Activated T-helper 1 cell treated with anti-CD3 and anti-CD28 coated beads, Interleukin-12 subunit alpha, Interleukin-12 subunit beta, Interleukin-2, Interleukin-4 antibody, amounts not matched to agents 30 ng/mL and 10 ng/mL and 1 ng/mL, durations not matched to agents 14 hours and 24 hours and 36 hours (primary cell): ENCODE data around the gene ELK3. TPM values are rescaled to one million over a fixed set of nuclear protein-coding genes. Genes with fewer than 3 reads are reported as not detected.

ENCODE experiments used
- DNase-seq: peaks from one replicate; pipeline ENCODE4 v3.0.0; 2021; ENCODE audit warnings: low spot score
- H3K27ac Mint-ChIP-seq: one replicate; pipeline ENCODE4 v1.8.0; 2021; ENCODE audit warnings: mild to moderate bottlenecking, mixed read lengths
- H3K27me3 Mint-ChIP-seq: one replicate; pipeline ENCODE4 v1.8.0; 2022; ENCODE audit warnings: mild to moderate bottlenecking, moderate library complexity, mixed read lengths; ENCODE audit not compliant: insufficient read depth
- H3K36me3 Mint-ChIP-seq: one replicate; pipeline ENCODE4 v1.8.0; 2021; ENCODE audit warnings: low read depth, mixed read lengths
- H3K4me1 Mint-ChIP-seq: one replicate; pipeline ENCODE4 v1.8.0; 2021; ENCODE audit warnings: low read depth, mixed read lengths
- H3K4me3 Mint-ChIP-seq: one replicate; pipeline ENCODE4 v1.8.0; 2021; ENCODE audit warnings: mild to moderate bottlenecking, moderate library complexity, mixed read lengths
- H3K9me3 Mint-ChIP-seq: one replicate; pipeline ENCODE4 v1.8.0; 2021; ENCODE audit warnings: mixed read lengths
- intact Hi-C: fragments of 100-400 bp; cut with micrococcal nuclease; formaldehyde crosslinking; loops from one replicate; pipeline ENCODE4 v1.15.1; 2024
- total RNA-seq: library from RNA; stranded (reverse); gene quantifications from 2 replicates; pipeline ENCODE4 v1.2.3, GENCODE V29; 2022

ELK3 gene
- total RNA-seq, 1 donor from 2014 or later, result 40.8 TPM

DNA sequence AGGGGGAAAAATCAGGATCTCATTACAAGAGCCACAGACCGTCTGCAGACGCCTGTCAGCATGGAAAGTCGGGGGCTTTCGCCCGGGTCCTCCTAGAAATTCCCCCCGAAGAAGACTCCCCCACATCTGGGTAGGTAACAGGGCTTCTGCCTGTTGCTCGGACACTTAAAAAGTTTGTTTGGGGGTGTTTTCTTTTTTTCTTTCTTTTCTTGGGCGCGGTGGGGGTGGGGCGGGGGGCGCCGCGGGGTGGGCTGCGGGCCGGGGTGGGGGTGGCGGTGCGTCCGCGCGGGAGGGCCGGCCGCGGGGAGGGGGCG lies 358 bp downstream of the ELK3 start:
- peak overlapping the region; percentile 91 for H3K4me3 Mint-ChIP-seq
- intact Hi-C loops, result loop anchor here (10.0 kb wide), 1 partner anchor 710 kb away; the partner anchor contains the start of gene NEDD1
- peaks cover 44% of the 10 kb centered on the region for H3K4me1 Mint-ChIP-seq
- H3K27ac Mint-ChIP-seq, result peak overlapping the region; percentile 97
- H3K36me3 Mint-ChIP-seq, result peaks cover 11% of the 10 kb centered on the region
- DNase-seq, result no peak
- H3K27me3 Mint-ChIP-seq, result no peaks in the 10 kb centered on the region
- no peaks in the 10 kb centered on the region for H3K9me3 Mint-ChIP-seq

- H3K9me3 Mint-ChIP-seq, result no peaks in the 10 kb centered on the region
- intact Hi-C loops, result loop anchor here (1.0 to 10.0 kb wide), 12 partner anchors 18 to 1553 kb away; partner anchors contain the start of genes AMDHD1, CCDC38, FGD6 and LTA4H
- peak overlapping the region; percentile 96 for H3K4me3 Mint-ChIP-seq
- peaks cover 14% of the 10 kb centered on the region for H3K36me3 Mint-ChIP-seq
- peak overlapping the region; percentile 98 for H3K27ac Mint-ChIP-seq
- H3K27me3 Mint-ChIP-seq, result no peaks in the 10 kb centered on the region
- DNase-seq, result peak; percentile 68
- H3K4me1 Mint-ChIP-seq, result peaks cover 49% of the 10 kb centered on the region
Measured at GRCh38 chr12:96194971-96195844, 1.0 kb downstream of the ELK3 start.

- Mint-ChIP-seq H3K36me3 (peaks cover 17% of the 10 kb centered on the region), H3K4me1 (peaks cover 51% of the 10 kb centered on the region), H3K9me3 (no peaks in the 10 kb centered on the region), H3K27me3 (no peaks in the 10 kb centered on the region), H3K27ac (peak overlapping the region; percentile 98), H3K4me3 (peak overlapping the region; percentile 96)
- DNase-seq, result no peak
- intact Hi-C loops, result loop anchor here (1.0 to 10.0 kb wide), 12 partner anchors 19 to 1554 kb away; partner anchors contain the start of genes AMDHD1, CCDC38, FGD6 and LTA4H
Measured at GRCh38 chr12:96195845-96196451, 1.8 kb downstream of the ELK3 start.

DNA sequence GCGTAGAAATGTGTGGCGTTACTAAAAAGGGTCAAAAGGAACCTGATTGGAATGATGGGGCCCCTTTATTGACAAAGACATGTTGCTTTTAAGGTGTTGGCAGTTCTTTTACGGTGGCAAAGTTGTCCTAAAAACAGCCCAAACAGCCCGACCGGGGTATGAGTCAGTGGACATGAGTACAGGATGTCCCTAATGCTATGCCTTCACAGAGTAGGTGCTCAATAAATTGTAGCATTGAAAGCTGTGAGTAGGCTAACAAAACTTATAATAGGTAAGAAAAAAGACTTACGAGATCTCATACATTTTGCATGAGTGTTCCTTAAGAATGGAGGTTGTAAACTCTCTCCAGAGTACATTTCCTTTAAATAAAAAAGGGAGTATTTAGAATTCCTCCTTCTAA lies 2.6 kb downstream of the ELK3 start:
- no peak overlapping the region for H3K27ac Mint-ChIP-seq
- no peak for DNase-seq
- peak overlapping the region; percentile 96 for H3K4me3 Mint-ChIP-seq
- H3K4me1 Mint-ChIP-seq, result peaks cover 53% of the 10 kb centered on the region
- peaks cover 17% of the 10 kb centered on the region for H3K36me3 Mint-ChIP-seq
- H3K9me3 Mint-ChIP-seq, result no peaks in the 10 kb centered on the region
- no peaks in the 10 kb centered on the region for H3K27me3 Mint-ChIP-seq
- intact Hi-C loops, result loop anchor here (5.0 to 10.0 kb wide), 6 partner anchors 251 to 1554 kb away; partner anchors contain the start of genes AMDHD1, CCDC38, FGD6 and NEDD1

- H3K36me3 Mint-ChIP-seq, result peaks cover 24% of the 10 kb centered on the region
- intact Hi-C loops, result loop anchor here (2.0 to 10.0 kb wide), 7 partner anchors 250 to 1555 kb away; partner anchors contain the start of genes AMDHD1, CCDC38, FGD6 and NEDD1
- peak overlapping the region; percentile 96 for H3K4me3 Mint-ChIP-seq
- no peaks in the 10 kb centered on the region for H3K9me3 Mint-ChIP-seq
- DNase-seq, result no peak
- H3K4me1 Mint-ChIP-seq, result peaks cover 52% of the 10 kb centered on the region
- H3K27ac Mint-ChIP-seq, result peak overlapping the region; percentile 37
- no peaks in the 10 kb centered on the region for H3K27me3 Mint-ChIP-seq
Measured at GRCh38 chr12:96197503-96198272, 3.5 kb downstream of the ELK3 start.

DNA sequence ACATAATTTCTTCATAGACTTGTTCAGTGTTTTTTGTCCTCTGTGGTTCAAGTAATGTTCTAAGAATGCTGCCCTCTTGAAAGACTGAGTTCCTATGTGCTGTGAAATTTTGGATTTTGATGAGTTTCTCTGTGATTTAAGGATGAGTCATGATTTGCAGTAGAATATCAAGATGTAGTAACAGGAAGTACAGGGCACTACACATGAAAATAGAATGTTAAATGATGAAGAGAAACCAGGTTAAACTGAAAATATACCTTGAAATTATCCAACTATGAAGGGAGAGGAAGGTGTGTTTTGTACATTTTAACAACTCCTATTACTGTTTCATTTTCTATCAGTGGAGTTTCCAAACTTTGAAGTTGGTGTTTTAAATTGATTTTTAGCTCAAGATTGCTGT lies 4.8 kb downstream of the ELK3 start:
- H3K27ac Mint-ChIP-seq, result peak overlapping the region; percentile 82

GRCh38 chr12:96199464-96199863 lies 5.3 kb downstream of the ELK3 start:
- intact Hi-C loops, result loop anchor here (1.0 to 10.0 kb wide), 13 partner anchors 13 to 1557 kb away; partner anchors contain the start of genes AMDHD1, CCDC38, FGD6 and NEDD1
- H3K36me3 Mint-ChIP-seq, result peaks cover 30% of the 10 kb centered on the region
- H3K27me3 Mint-ChIP-seq, result no peaks in the 10 kb centered on the region
- peak overlapping the region; percentile 69 for H3K4me3 Mint-ChIP-seq
- peak overlapping the region; percentile 82 for H3K27ac Mint-ChIP-seq
- peaks cover 66% of the 10 kb centered on the region for H3K4me1 Mint-ChIP-seq
- no peak for DNase-seq
- H3K9me3 Mint-ChIP-seq, result no peaks in the 10 kb centered on the region

More for the DNA sequence above, 4.8 kb downstream of the ELK3 start:
- peaks cover 28% of the 10 kb centered on the region for H3K36me3 Mint-ChIP-seq
- H3K4me1 Mint-ChIP-seq, result peaks cover 61% of the 10 kb centered on the region
- intact Hi-C loops, result loop anchor here (1.0 to 10.0 kb wide), 13 partner anchors 13 to 1557 kb away; partner anchors contain the start of genes AMDHD1, CCDC38, FGD6 and NEDD1
- no peaks in the 10 kb centered on the region for H3K27me3 Mint-ChIP-seq
- no peaks in the 10 kb centered on the region for H3K9me3 Mint-ChIP-seq
- DNase-seq, result no peak
- H3K4me3 Mint-ChIP-seq, result peak overlapping the region; percentile 69

GRCh38 chr12:96201272-96202227 lies 7.4 kb downstream of the ELK3 start:
- H3K9me3 Mint-ChIP-seq, result no peaks in the 10 kb centered on the region
- peak overlapping the region; percentile 55 for H3K27ac Mint-ChIP-seq
- H3K4me1 Mint-ChIP-seq, result peaks cover 80% of the 10 kb centered on the region
- no peaks in the 10 kb centered on the region for H3K27me3 Mint-ChIP-seq
- H3K4me3 Mint-ChIP-seq, result no peak overlapping the region
- peaks cover 37% of the 10 kb centered on the region for H3K36me3 Mint-ChIP-seq
- DNase-seq, result no peak
- intact Hi-C loops, result no loop called here

DNA sequence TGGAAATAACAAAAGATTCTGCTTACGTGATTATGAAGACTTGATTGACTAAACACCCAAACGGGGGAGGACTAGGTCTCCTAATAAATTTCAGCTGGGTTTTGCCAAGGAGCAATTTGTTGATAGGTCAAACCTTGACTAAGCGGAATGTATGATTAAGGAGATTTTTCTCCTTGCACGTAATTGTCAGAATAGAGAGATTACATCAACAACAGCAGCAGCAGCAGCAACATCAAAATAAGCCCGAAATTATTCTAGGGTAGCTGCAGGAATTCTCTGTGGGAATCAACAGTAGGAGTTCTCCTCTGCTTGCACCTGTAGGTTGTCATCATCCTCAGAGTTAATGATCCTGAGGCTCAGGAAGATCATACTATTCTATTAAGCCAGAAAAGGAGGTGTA lies 10.2 kb downstream of the ELK3 start:
- peaks cover 38% of the 10 kb centered on the region for H3K36me3 Mint-ChIP-seq
- intact Hi-C loops, result no loop called here
- no peak overlapping the region for H3K27ac Mint-ChIP-seq
- H3K9me3 Mint-ChIP-seq, result no peaks in the 10 kb centered on the region
- no peak for DNase-seq
- no peaks in the 10 kb centered on the region for H3K27me3 Mint-ChIP-seq
- peaks cover 77% of the 10 kb centered on the region for H3K4me1 Mint-ChIP-seq
- no peak overlapping the region for H3K4me3 Mint-ChIP-seq

GRCh38 chr12:96205908-96206307 lies 11.7 kb downstream of the ELK3 start:
- H3K36me3 Mint-ChIP-seq, result peaks cover 38% of the 10 kb centered on the region

DNA sequence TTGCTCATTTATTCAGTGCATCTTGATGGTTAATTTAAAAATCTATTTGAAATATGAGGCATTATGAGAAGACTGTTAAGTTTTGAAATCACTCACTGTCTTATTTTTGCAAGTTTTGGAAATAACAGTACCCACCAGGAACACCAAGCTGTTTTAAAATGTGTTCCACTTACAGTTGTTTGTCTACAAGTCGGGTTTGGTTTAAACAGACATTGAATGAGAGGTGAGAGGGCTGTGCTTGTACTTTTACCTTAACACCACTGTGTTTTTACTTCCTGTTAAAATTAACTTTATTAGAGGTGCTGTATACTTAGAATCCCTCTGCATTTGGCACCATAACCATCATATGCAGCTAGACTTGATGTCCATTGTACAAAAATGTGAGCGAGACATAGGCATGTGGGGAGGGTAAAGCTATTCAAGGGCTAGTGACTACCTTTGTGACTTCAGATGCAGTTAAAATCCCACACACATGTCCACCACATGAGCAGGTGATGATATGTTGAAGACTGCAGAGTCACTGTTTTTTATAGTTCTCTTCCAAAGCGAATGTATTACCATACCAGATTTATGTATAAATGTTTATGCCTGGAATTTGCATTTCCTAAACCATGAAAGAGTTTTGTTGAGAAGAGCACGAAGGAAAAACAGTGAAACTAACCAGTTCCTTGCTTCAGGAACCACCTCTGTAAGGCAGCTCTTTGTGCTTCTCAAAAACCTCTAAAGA lies 12.9 kb downstream of the ELK3 start:
- peak overlapping the region; percentile 7 for H3K4me3 Mint-ChIP-seq
- intact Hi-C loops, result no loop called here
- no peak for DNase-seq
- peaks cover 91% of the 10 kb centered on the region for H3K4me1 Mint-ChIP-seq
- H3K9me3 Mint-ChIP-seq, result no peaks in the 10 kb centered on the region
- H3K27me3 Mint-ChIP-seq, result no peaks in the 10 kb centered on the region
- H3K27ac Mint-ChIP-seq, result peak overlapping the region; percentile 9
- H3K36me3 Mint-ChIP-seq, result peaks cover 35% of the 10 kb centered on the region

More at GRCh38 chr12:96205908-96206307, 11.7 kb downstream of the ELK3 start:
- no peaks in the 10 kb centered on the region for H3K27me3 Mint-ChIP-seq
- H3K9me3 Mint-ChIP-seq, result no peaks in the 10 kb centered on the region
- no peak for DNase-seq
- intact Hi-C loops, result no loop called here
- peaks cover 83% of the 10 kb centered on the region for H3K4me1 Mint-ChIP-seq
- H3K4me3 Mint-ChIP-seq, result peak overlapping the region; percentile 27
- no peak overlapping the region for H3K27ac Mint-ChIP-seq
